H9 (cell line): Measurements from ENCODE around the gene HOXA2. TPM values are rescaled to one million over a fixed set of nuclear protein-coding genes. Genes with fewer than 3 reads are reported as not detected.

Source experiments
- DNase-seq: peaks from one replicate; pipeline ENCODE4 v3.0.0-alpha.2; 2017
- H2AFZ ChIP-seq: one replicate; pipeline ENCODE4 v1.6.1; 2013; ENCODE audit warnings: mild to moderate bottlenecking, low read length, control low read depth, moderate library complexity
- H2AK5ac ChIP-seq: 2 replicates; pipeline ENCODE4 v1.6.1; 2013; ENCODE audit warnings: low read length, control low read depth, mixed read lengths; ENCODE audit not compliant: insufficient read length
- H2BK120ac ChIP-seq: one replicate; pipeline ENCODE4 v1.6.1; 2013; ENCODE audit warnings: low read depth, mild to moderate bottlenecking, low read length, control low read depth, inconsistent platforms; ENCODE audit not compliant: poor library complexity, severe bottlenecking
- H2BK12ac ChIP-seq: 2 replicates; pipeline ENCODE4 v1.6.1; 2013; ENCODE audit warnings: low read length, control low read depth, mixed read lengths, low read depth; ENCODE audit not compliant: insufficient read length
- H2BK15ac ChIP-seq: 2 replicates; pipeline ENCODE4 v1.6.1; 2013; ENCODE audit warnings: low read depth, low read length, control low read depth
- H2BK20ac ChIP-seq: one replicate; pipeline ENCODE4 v1.6.1; 2013; ENCODE audit warnings: low read depth, mild to moderate bottlenecking, low read length, control low read depth, inconsistent platforms; ENCODE audit not compliant: poor library complexity, severe bottlenecking
- H2BK5ac ChIP-seq: 2 replicates; pipeline ENCODE4 v1.6.1; 2013; ENCODE audit warnings: low read length, control low read depth, mixed read lengths; ENCODE audit not compliant: insufficient read length
- H3K14ac ChIP-seq: 2 replicates; pipeline ENCODE4 v1.6.1; 2013; ENCODE audit warnings: low read length, control low read depth; ENCODE audit not compliant: insufficient read depth
- H3K18ac ChIP-seq: 2 replicates; pipeline ENCODE4 v1.6.1; 2013; ENCODE audit warnings: low read depth, mild to moderate bottlenecking, mixed read lengths, low read length, control low read depth; ENCODE audit not compliant: insufficient read length
- H3K23ac ChIP-seq: 2 replicates; pipeline ENCODE4 v1.6.1; 2013; ENCODE audit warnings: low read length, control low read depth, mixed read lengths, low read depth; ENCODE audit not compliant: insufficient read length
- H3K23me2 ChIP-seq: 2 replicates; pipeline ENCODE4 v1.6.1; 2013; ENCODE audit warnings: low read depth, mild to moderate bottlenecking, mixed read lengths, low read length, control low read depth; ENCODE audit not compliant: insufficient read length, poor library complexity, severe bottlenecking
- H3K27ac ChIP-seq: 2 replicates; pipeline ENCODE4 v1.5.1; 2013; ENCODE audit warnings: low read length, control low read depth, mixed read lengths, low read depth; ENCODE audit not compliant: insufficient read length
- H3K27me3 ChIP-seq: 2 replicates; pipeline ENCODE4 v1.6.1; 2013; ENCODE audit warnings: low read length, control low read depth, inconsistent platforms; ENCODE audit not compliant: insufficient read depth
- H3K4ac ChIP-seq: 2 replicates; pipeline ENCODE4 v1.6.1; 2013; ENCODE audit warnings: low read depth, mild to moderate bottlenecking, control low read depth, inconsistent platforms, low read length, moderate library complexity
- H3K4me1 ChIP-seq: 2 replicates; pipeline ENCODE4 v1.6.1; 2013; ENCODE audit warnings: low read length, control low read depth, inconsistent platforms; ENCODE audit not compliant: insufficient read depth
- H3K4me2 ChIP-seq: 2 replicates; pipeline ENCODE4 v1.6.1; 2013; ENCODE audit warnings: low read length, control low read depth, mixed read lengths; ENCODE audit not compliant: insufficient read length, insufficient read depth
- H3K56ac ChIP-seq: 2 replicates; pipeline ENCODE4 v1.6.1; 2013; ENCODE audit warnings: low read depth, mild to moderate bottlenecking, mixed read lengths, low read length, control low read depth; ENCODE audit not compliant: insufficient read length
- H3K79me1 ChIP-seq: 2 replicates; pipeline ENCODE4 v1.6.1; 2013; ENCODE audit warnings: low read depth, mild to moderate bottlenecking, moderate library complexity, low read length, control low read depth, inconsistent platforms; ENCODE audit not compliant: insufficient read depth, poor library complexity, severe bottlenecking
- H3K79me2 ChIP-seq: 2 replicates; pipeline ENCODE4 v1.6.1; 2013; ENCODE audit warnings: low read length, control low read depth, inconsistent platforms; ENCODE audit not compliant: insufficient read depth
- H3K9ac ChIP-seq: 2 replicates; pipeline ENCODE4 v1.6.1; 2013; ENCODE audit warnings: low read length, control low read depth, mixed read lengths; ENCODE audit not compliant: insufficient read length; ENCODE audit errors: extremely low read depth
- H3K9me3 ChIP-seq: one replicate; pipeline ENCODE4 v1.6.1; 2013; ENCODE audit warnings: low read depth, low read length, inconsistent platforms; ENCODE audit not compliant: control insufficient read depth
- H3T11ph ChIP-seq: one replicate; pipeline ENCODE4 v1.6.1; 2013; ENCODE audit warnings: mild to moderate bottlenecking, low read length, control low read depth, inconsistent platforms
- H4K20me1 ChIP-seq: one replicate; pipeline ENCODE4 v1.6.1; 2013; ENCODE audit not compliant: control insufficient read depth, insufficient read length, insufficient read depth
- H4K5ac ChIP-seq: 2 replicates; pipeline ENCODE4 v1.6.1; 2013; ENCODE audit warnings: low read depth, mild to moderate bottlenecking, mixed read lengths, low read length, control low read depth; ENCODE audit not compliant: insufficient read length
- H4K8ac ChIP-seq: replicated peaks from 2 replicates; pipeline ENCODE4 v1.6.1; 2013; ENCODE audit warnings: low read length, control low read depth, mixed read lengths, low read depth; ENCODE audit not compliant: insufficient read length
- H4K91ac ChIP-seq: 2 replicates; pipeline ENCODE4 v1.6.1; 2013; ENCODE audit warnings: low read depth, mild to moderate bottlenecking, moderate library complexity, mixed read lengths, low read length, control low read depth; ENCODE audit not compliant: insufficient read length
- H3K27ac Mint-ChIP-seq, 3 experiments: 2 replicates in 2 of 3; 3 replicates in 1 of 3; pipeline ENCODE4 v1.8.0; 2020 to 2021; ENCODE audit warnings: mixed read lengths in 3 of 3, mild to moderate bottlenecking in 1 of 3, moderate library complexity in 1 of 3
- H3K27me3 Mint-ChIP-seq: 2 replicates; pipeline ENCODE4 v1.8.0; 2021; ENCODE audit warnings: low read depth, mild to moderate bottlenecking, moderate library complexity, mixed read lengths
- H3K36me3 Mint-ChIP-seq, 3 experiments: 2 replicates in 2 of 3; 3 replicates in 1 of 3; pipeline ENCODE4 v1.8.0; 2020 to 2021; ENCODE audit warnings: low read depth in 3 of 3, mixed read lengths in 3 of 3; ENCODE audit not compliant: insufficient read depth in 1 of 3
- H3K4me1 Mint-ChIP-seq, 2 experiments: 2 replicates each; pipeline ENCODE4 v1.8.0; 2020; ENCODE audit warnings: mixed read lengths in 2 of 2
- H3K4me3 Mint-ChIP-seq, 2 experiments: 2 replicates in 1 of 2; 3 replicates in 1 of 2; pipeline ENCODE4 v1.8.0; 2020 to 2021; ENCODE audit warnings: mild to moderate bottlenecking in 2 of 2, mixed read lengths in 2 of 2, moderate library complexity in 1 of 2
- H3K9me3 Mint-ChIP-seq, 2 experiments: 2 replicates in 1 of 2; 3 replicates in 1 of 2; pipeline ENCODE4 v1.8.0; 2020; ENCODE audit warnings: mild to moderate bottlenecking in 2 of 2, mixed read lengths in 2 of 2, moderate library complexity in 1 of 2
- WGBS: extraction: QIAGEN DNeasy Blood & Tissue Kit; methylation state at CpG from one replicate; pipeline ENCODE4 v1.1.7; 2013; ENCODE audit warnings: missing lambda C conversion rate, low lambda C conversion rate, mixed read lengths; ENCODE audit not compliant: insufficient read length; ENCODE audit errors: extremely low coverage; 5-methylcytosine and 5-hydroxymethylcytosine counted together
- total RNA-seq: library from RNA; stranded (reverse); gene quantifications from 2 replicates; pipeline ENCODE4 v1.2.1, GENCODE V29; 2021
- TF ChIP-seq, protein P1 (sequence below): fragments of 200-600 bp; sonication (generic); conservative IDR thresholded peaks from 3 replicates; pipeline ENCODE4 v1.8.0; 2021; ENCODE audit warnings: antibody characterized with exemption, mild to moderate bottlenecking

The HOXA2 gene
- total RNA-seq, 1 experiment from 2014 or later = not detected

DNA sequence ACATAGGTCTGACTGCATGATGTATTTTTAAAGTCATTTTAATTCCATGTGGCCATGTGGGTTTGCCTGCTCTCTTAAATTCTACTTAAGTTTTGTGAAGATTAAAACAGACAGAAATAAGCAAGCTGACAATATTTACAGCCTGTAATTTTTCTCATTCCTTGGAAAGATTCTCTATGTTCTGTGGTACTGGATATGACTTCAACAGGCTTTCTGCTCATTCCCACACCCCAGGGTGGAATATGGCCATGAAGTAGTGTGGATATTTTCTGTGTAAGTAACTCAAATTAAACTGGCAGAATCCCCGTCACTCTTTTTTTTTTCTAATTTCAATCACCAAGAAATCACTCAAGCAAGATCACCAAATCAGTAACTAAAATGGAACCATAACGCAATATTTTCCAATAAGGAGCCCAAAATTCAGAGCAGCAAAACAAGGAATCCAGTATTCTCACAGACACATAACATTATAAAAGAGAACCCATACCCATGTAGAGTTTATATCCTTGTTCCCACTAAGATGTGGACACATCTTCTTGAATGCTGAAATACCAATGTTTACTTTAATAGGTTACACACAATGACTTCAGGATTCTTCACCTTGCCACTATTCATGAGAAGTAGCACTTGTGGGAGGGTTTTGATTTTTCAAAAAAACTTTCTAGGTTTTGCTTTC lies 35.3 kb upstream of the HOXA2 start:
- Mint-ChIP-seq H3K36me3 (no peaks in the 10 kb centered on the region; a peak in 1 of 7 replicates), H3K4me1 (peaks cover 6 to 7% of the 10 kb centered on the region in 2 experiments), H3K9me3 (peaks cover 0 to 21% of the 10 kb centered on the region in 2 experiments; a peak in 4 of 5 replicates), H3K27ac (no peak overlapping the region), H3K27me3 (peaks cover 100% of the 10 kb centered on the region), H3K4me3 (no peak overlapping the region)
- H3K4me1 ChIP-seq = no peaks in the 10 kb centered on the region
- no peak overlapping the region for H3T11ph ChIP-seq
- DNase-seq = no peak
- H3K9me3 ChIP-seq = no peaks in the 10 kb centered on the region
- TF ChIP-seq, protein P1, sequence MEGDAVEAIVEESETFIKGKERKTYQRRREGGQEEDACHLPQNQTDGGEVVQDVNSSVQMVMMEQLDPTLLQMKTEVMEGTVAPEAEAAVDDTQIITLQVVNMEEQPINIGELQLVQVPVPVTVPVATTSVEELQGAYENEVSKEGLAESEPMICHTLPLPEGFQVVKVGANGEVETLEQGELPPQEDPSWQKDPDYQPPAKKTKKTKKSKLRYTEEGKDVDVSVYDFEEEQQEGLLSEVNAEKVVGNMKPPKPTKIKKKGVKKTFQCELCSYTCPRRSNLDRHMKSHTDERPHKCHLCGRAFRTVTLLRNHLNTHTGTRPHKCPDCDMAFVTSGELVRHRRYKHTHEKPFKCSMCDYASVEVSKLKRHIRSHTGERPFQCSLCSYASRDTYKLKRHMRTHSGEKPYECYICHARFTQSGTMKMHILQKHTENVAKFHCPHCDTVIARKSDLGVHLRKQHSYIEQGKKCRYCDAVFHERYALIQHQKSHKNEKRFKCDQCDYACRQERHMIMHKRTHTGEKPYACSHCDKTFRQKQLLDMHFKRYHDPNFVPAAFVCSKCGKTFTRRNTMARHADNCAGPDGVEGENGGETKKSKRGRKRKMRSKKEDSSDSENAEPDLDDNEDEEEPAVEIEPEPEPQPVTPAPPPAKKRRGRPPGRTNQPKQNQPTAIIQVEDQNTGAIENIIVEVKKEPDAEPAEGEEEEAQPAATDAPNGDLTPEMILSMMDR = no peak
- H3K9ac ChIP-seq = no peak overlapping the region
- H3K4ac ChIP-seq = no peak overlapping the region
- H2AFZ ChIP-seq = no peak overlapping the region
- no peak overlapping the region for H2BK20ac ChIP-seq
- H4K5ac ChIP-seq = no peak overlapping the region
- peaks cover 100% of the 10 kb centered on the region for H3K27me3 ChIP-seq
- H3K23me2 ChIP-seq = peaks cover 1% of the 10 kb centered on the region
- H2AK5ac ChIP-seq = no peak overlapping the region
- H2BK5ac ChIP-seq = no peak overlapping the region
- no peaks in the 10 kb centered on the region for H3K79me1 ChIP-seq
- no peak overlapping the region for H3K18ac ChIP-seq
- no peak overlapping the region for H3K14ac ChIP-seq
- no CpG with 5 or more reads among the region's 2 CpGs for WGBS
- no peak overlapping the region for H2BK120ac ChIP-seq
- no peak overlapping the region for H3K23ac ChIP-seq
- no peak overlapping the region for H2BK15ac ChIP-seq
- H2BK12ac ChIP-seq = no peak overlapping the region
- no peak overlapping the region for H4K91ac ChIP-seq
- H3K27ac ChIP-seq = no peak overlapping the region
- H4K20me1 ChIP-seq = peaks cover 3% of the 10 kb centered on the region
- H3K79me2 ChIP-seq = no peaks in the 10 kb centered on the region
- no peak overlapping the region for H4K8ac ChIP-seq
- no peak overlapping the region for H3K56ac ChIP-seq
- no peak overlapping the region for H3K4me2 ChIP-seq
